Left forelimb (tissue), 1 donor: ENCODE data around the gene CPA3.

Experiments
- DNase-seq: peaks from one replicate; pipeline ENCODE4 v3.0.0-alpha.2; 2018; ENCODE audit warnings: low spot score

The CPA3 gene

GRCh38 chr3:148861277-148861869 is 3.7 kb upstream of the CPA3 start:
- DNase-seq = no peak

- DNase-seq = no peak
Measured at GRCh38 chr3:148863297-148863696, 1.8 kb upstream of the CPA3 start.

- no peak for DNase-seq
Measured at GRCh38 chr3:148863814-148864213, 1.3 kb upstream of the CPA3 start.

- DNase-seq = no peak
Measured at GRCh38 chr3:148866261-148866660, 1.2 kb downstream of the CPA3 start.

GRCh38 chr3:148873270-148873927 is 8.3 kb downstream of the CPA3 start:
- no peak for DNase-seq

- no peak for DNase-seq
Measured at GRCh38 chr3:148873977-148874376, 8.9 kb downstream of the CPA3 start.

GRCh38 chr3:148878095-148878494 is 13.0 kb downstream of the CPA3 start:
- DNase-seq = no peak

GRCh38 chr3:148879256-148879655 is 14.2 kb downstream of the CPA3 start:
- no peak for DNase-seq

- no peak for DNase-seq
Measured at GRCh38 chr3:148880681-148881080, 15.6 kb downstream of the CPA3 start.

GRCh38 chr3:148881286-148881685 is 16.2 kb downstream of the CPA3 start:
- no peak for DNase-seq

GRCh38 chr3:148882288-148882687 is 17.2 kb downstream of the CPA3 start:
- DNase-seq = no peak

- DNase-seq = no peak
Measured at GRCh38 chr3:148883163-148883562, 18.1 kb downstream of the CPA3 start.

- no peak for DNase-seq
Measured at GRCh38 chr3:148884261-148884660, 19.2 kb downstream of the CPA3 start.

- no peak for DNase-seq
Measured at GRCh38 chr3:148889828-148890227, 24.7 kb downstream of the CPA3 start.

- DNase-seq = no peak
Measured at GRCh38 chr3:148896062-148896461, 31.0 kb downstream of the CPA3 start.

- no peak for DNase-seq
Measured at GRCh38 chr3:148901987-148902791, 37.1 kb downstream of the CPA3 start.

GRCh38 chr3:148903022-148903442 is 37.9 kb downstream of the CPA3 start:
- DNase-seq = no peak

GRCh38 chr3:148903941-148904340 is 38.8 kb downstream of the CPA3 start:
- no peak for DNase-seq

- no peak for DNase-seq
Measured at GRCh38 chr3:148906667-148907066, 41.6 kb downstream of the CPA3 start.

GRCh38 chr3:148911173-148911572 is 46.1 kb downstream of the CPA3 start:
- DNase-seq = no peak

GRCh38 chr3:148911592-148911991 is 46.5 kb downstream of the CPA3 start:
- DNase-seq = no peak

GRCh38 chr3:148914936-148915690 is 50.0 kb downstream of the CPA3 start:
- no peak for DNase-seq
